GM18498 (cell line): ENCODE results near the gene PLXNB2.
"Not testable (repeated sequence)": the region's sequence is repeated elsewhere in the genome, so short reads cannot be mapped to it uniquely, and the experiment has no call there.

Experiments used
- ATAC-seq: cut with Tn5 transposase; IDR thresholded peaks from one replicate; pipeline ENCODE4 v1.9.1; 2021; ENCODE audit warnings: mild to moderate bottlenecking, moderate library complexity; ENCODE audit not compliant: unreplicated experiment

Gene PLXNB2

DNA sequence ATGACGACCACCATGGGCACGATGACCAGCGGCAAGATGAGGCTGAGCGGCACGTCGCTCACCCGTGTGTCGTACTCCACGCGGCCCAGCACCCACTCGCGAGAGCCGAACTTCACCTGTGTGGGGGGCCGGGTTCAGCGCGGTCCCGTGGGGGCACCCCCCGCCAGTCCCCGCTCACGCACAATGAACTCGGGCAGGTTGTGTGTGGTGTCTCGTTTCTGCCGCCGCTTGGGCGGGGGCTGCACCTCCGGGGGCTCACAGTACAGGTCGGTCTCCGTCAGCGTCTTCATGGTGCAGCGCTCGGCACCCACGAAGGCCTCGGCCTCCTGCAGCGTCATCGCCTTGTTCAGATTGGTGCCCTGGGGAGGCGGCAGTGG, 26.1 kb downstream of the PLXNB2 start:
- ATAC-seq: no peak

DNA sequence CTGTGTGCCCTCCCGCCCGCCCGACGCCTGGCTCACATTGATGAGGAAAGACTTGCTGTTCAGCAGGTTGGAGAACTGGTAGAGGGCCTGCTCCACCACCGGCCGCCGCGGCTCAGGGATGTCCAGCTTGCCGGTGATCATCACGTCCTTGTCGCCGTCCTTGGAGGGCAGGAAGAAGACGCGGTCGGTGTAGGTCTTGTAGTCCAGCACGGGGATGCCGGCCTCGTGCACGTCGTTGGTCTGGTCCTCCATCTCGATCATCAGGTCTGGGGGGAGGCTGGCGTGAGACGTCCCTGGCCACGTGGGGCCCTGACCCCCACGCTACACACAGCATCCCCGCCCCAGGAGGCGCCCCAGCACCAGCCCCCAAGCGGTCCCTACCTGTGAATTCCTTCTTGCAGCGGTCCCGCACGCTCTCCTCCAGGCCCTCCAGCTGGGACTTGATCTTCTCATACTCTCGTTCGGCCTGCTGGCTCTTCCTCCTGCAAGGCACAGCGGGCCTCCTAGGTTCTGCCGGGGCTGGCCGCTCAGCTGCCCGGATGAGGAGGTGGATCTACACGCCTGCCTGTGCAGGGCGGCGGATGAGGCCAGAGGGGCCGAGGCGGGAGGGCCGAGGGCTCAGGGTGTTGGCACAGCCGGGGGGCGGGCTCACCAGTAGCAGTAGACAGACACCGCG, 26.6 kb downstream of the PLXNB2 start:
- no peak for ATAC-seq

DNA sequence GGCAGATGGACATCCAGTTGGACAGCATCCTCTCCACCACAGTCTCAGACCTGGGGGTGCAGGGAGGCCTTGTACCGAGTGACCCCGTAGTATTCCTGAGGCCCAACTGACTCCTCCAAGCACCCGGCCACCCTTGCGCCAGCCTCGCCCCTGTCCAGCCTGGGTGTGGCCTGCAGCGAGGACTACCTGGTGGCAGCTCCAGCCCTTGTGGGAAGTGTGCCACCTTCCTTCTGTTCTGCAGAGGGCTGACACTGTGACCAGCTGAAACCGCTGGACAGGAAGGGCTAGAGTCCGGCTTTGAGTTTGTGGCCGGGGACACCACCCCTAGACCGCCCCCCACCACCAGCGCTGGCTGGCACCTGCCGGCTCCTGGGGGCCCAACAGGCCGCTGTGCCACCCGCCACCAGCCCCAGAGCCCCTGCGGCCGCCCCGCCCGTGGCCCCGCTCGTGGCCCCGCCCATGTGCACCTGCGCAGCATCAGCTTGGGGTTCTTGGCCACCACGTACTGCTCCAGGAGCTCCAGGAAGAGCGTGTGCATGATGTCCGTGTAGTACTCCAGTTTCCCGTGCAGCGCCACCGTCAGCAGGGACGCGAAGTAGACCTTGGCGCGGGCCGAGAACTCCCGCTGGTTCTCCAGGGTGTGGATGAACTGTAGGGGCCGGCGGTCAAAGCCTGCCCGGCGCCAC, 27.3 kb downstream of the PLXNB2 start:
- no peak for ATAC-seq

DNA sequence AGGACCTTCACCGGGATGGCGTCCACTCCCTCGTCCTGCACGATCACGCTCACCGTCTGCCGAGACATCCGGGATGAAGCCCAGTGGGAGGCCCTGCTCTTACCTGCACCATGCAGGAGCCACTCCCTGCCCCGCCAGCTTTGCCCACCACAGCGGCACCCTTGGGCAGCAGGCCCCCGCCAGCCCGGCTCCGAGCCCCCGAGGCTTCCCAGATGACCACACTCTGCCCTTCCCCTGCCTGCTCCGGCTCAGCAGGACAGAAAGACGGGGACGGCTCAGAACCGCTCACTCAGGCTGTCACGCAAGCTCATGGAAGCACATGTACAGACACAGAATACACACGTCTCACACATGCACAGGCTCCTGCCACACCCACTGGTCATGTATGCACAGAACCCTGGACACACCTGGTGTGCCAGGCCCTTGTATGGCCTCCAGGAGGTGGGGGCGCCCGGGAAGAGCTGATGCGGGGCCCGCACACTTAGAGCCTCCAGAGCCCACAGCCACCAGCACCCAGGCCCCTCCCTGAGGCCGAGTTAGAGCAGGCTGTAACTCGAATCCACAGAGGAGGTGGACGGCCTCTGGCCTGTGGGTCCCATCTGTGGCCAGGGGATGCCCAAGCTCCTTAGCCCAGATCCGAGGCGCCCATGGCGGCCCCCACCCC, 28.4 kb downstream of the PLXNB2 start:
- ATAC-seq: no peak

DNA sequence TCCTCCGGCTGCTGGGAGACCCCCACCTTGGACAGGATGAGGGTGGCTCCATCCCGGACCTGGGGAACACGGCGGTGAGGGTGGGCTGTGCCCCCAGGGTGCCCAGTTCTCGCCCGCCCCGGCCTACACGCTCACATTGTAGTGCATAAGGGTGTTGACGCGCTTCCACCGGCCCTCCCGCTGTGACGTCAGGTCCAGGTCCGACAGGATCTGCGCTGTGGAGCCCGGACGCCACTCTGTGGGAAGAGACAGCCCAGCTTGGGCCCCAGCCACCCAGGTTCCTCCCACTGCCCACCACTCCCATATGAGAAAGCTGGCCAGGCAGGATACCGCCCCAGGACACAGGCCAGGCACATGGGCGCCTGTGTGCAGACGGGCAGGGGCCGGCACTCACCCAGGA, 29.0 kb downstream of the PLXNB2 start:
- no peak for ATAC-seq

DNA sequence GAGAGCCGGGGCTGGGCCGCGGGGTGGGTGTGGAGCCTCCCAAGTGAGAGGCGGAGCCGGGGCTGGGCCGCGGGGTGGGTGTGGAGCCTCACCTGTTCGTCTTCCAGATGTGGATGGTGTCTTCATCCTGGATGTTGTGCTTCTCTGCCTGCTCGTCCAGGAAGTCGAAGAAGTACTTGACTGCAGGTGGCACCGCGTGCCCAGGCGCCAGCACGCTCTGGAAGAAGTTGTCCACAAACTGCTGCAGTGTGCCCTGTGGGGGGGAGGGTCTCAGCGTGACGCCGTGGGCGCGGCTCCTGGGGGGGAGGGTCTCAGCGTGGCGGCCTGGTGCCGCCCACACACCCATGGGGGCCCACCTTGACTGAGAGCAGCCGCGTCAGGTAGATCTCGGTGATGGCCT, 29.7 kb downstream of the PLXNB2 start:
- ATAC-seq: no peak

DNA sequence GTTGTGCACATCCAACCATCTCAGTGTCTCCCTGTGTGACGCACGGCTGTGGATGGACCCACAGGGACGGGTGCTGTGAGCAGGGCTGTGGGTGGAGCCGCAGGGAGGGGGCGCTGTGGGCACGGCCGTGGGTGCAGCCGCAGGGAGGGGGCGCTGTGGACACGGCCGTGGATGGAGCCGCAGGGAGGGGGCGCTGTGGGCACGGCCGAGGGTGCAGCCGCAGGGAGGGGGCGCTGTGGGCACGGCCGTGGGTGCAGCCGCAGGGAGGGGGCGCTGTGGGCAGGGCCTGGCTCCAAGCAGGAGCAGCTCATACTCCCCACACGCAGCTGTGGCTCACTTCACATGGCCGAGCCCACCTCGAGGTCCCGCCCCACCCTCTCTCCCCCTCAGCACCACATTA, 31.3 kb downstream of the PLXNB2 start:
- peak; percentile 53 for ATAC-seq

DNA sequence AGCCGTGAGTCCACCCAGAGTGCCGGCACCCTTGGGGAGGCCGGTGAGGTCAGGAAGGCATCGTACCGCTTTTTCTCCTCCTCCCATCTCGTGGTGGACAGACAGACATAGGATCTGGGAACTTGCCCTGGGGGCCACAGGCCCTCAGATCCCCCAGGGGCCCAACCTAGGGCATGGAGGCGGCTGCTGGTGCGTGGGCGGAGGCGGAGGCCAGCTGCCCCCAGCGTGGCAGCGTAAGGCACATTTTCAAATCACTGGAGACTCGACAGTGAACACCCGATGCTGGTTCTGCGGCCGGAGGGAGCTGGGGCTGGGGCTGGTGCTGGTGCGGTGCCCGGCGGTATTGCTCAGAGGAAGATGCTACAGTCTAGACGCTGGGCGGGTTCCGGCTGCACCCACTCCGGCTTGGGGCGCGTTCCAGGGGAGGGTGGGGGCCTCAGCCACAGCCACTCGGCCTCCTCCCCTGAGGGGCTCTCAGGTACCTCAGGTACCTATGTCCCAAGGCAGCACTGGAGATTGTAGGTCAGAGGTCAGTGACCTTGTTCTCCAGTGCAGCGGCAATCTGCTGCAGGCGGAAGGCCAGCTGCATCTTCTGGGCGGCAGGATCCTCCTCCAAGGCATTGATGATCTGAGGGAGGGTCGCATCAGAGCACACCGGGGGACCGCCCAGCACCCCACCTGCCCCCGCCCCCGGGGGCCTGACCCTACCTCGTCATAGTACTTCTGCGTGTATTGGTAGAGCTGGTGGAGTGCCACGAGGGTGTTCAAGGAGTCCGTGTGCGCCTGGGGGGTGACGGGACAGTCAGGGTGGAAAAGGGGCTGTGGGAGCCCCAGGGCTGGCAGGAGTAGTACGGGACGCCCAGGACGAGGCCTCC, 32.0 kb downstream of the PLXNB2 start:
- ATAC-seq: no peak

DNA sequence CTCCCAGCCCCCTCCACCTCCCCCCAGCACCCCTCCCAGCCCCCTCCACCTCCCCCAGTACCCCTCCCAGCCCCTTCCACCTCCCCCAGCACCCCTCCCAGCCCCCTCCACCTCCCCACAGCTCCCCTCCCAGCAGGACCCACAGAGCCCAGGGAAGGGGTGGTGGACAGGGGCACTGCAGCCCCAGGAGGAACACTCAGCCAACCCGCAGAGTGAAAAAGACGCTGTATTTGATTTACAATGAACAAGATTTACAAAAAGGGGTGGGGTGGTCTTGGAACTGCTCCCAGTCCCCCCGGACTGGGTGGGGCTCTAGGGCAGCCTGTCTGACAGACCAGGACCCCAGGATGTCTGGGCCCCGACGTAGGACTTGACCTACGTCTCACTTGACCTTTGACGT, 32.7 kb downstream of the PLXNB2 start:
- no peak for ATAC-seq

DNA sequence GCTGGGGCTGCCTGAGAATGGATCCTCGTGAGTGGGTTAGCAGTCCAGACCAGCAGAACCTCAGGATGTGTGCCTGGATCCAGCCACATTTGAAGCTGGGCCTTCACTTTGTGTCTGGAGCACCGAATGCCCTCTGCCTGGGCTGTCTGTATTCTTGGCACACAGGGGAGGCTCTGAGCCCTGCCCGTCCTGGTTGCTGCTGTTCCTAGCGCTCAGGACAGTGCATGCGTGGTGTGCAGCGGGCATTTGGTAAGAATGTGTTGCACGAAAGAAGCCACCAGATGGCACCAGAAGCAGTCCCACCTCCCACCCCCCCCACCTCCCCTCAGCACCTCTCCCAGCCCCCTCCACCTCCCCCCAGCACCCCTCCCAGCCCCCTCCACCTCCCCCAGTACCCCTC, 33.1 kb downstream of the PLXNB2 start:
- no peak for ATAC-seq

DNA sequence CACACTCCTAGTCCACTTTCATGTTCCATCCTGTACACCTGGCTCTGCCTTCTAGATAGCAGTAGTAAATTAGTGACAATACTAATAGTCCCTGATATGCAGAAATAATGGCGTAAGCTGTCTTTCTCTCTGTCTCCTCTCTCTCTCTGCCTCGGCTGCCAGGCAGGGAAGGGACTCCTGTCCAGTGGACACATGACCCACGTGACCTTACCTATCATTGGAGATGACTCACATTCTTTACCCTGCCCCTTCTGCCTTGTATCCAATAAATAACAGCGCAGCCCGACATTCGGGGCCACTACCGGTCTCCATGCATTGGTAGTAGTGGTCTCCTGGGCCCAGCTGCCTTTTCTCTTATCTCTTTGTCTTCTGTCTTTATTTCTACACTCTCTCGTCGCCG, 33.7 kb downstream of the PLXNB2 start:
- ATAC-seq: not testable (repeated sequence)

DNA sequence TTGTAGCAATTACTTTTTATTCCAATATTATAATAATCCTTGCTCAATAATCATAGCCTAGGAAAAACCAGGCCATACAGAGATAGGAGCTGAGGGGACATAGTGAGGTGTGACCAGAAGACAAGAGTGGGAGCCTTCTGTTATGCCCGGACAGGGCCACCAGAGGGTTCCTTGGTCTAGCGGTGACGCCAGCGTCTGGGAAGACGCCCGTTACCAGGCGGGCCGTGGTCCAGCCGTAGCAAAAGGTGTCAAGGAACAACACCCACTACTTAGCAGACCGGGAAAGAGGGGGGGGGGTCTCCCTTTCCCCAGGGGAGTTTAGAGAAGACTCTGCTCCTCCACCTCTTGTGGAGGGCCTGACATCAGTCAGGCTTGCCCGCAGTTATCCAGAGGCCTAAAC, 34.1 kb downstream of the PLXNB2 start:
- not testable (repeated sequence) for ATAC-seq

DNA sequence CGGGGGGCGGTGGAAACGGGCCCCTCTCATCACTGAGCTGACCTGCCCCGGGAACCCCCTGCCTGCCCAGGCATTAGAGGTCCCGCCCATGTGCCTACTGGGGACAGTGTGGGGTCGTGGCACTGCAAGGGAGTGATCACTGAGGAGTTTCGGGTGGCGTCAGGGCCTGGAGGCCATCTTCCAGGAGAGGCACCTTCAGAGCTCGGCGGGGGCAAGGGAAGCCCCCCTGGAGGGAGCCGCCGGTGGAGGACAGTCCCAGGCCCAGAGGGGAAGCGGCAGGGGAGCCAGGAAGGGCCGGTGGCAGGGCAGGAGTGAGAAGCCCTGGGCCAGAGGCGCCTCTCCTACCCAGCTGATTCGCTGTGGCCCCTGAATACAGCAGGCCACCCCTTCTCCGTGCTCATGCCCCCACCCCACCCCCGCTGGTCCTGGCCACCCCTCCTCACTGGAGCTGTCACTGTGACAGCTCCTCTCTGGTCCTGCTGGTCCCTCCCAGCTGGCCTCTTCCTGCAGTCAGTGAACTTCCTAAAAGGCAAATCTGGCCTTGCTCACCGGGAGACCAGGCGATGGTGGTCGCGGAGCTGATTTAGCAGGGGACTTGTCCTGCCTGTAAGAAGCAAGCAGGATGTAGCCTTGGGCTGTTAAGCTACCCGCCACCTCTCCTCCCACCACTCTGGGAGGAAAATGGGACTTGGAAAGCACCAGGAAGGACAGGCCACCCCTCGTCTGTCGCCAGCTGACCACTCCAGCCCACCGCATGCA, 35.2 kb downstream of the PLXNB2 start:
- ATAC-seq: no peak

DNA sequence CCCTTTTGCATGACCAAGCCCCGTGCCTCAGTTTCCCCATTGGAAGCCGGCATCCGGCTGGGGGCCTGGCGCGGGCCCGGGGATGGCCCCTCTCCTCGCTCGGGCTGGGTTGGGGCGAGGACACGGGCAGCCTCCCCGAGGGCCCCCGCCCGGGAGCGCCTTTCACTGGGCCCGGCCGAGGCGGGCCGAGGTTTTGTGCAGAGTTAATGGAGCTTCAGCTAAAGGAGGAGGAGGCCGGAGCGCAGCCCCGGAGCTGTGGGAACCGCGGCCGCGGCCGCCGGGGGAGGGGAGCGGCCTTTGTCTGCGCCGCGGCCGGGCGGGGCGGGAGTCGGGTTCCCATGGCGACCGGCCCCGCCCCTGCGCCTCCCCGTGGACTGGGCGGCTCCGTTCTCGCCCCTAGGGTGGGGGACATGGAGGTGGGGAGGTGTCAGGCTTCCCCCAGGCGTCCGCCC, 35.9 kb downstream of the PLXNB2 start:
- ATAC-seq: no peak

DNA sequence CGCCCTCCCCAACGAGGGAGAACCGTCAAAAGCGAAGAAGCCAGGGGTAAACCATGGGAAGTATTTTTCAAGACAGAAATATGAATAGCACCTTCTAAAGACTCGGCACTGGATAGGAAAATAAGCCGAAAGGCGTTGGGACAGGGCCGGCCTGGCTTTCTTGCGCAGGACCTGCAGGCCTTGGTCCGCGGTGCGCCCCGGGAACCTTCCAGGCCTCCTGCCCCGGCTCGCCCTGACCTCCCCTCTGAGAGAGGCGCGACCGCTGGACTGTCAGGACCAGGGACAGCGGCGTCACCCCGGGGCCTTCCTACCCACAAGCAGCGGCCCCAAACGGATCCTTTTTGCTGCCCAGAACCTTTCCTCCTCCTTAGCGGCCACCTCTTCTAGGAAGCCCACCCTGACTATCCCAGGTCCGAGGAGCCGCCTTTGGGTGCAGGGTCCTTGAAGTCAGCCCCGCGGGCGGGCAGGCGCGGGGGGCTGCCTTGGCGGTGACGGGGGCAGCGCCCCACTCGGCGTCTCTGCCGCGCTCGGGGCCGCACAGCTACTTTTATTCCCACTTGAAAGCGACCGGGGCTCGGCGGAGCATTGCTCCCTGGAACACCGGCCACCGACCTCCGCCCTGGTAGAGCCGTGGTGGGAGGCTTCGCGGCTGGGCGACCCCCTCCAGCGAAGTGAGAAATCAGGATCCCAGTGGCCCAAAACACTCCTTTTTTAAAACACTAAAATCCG, 36.6 kb downstream of the PLXNB2 start:
- no peak for ATAC-seq

DNA sequence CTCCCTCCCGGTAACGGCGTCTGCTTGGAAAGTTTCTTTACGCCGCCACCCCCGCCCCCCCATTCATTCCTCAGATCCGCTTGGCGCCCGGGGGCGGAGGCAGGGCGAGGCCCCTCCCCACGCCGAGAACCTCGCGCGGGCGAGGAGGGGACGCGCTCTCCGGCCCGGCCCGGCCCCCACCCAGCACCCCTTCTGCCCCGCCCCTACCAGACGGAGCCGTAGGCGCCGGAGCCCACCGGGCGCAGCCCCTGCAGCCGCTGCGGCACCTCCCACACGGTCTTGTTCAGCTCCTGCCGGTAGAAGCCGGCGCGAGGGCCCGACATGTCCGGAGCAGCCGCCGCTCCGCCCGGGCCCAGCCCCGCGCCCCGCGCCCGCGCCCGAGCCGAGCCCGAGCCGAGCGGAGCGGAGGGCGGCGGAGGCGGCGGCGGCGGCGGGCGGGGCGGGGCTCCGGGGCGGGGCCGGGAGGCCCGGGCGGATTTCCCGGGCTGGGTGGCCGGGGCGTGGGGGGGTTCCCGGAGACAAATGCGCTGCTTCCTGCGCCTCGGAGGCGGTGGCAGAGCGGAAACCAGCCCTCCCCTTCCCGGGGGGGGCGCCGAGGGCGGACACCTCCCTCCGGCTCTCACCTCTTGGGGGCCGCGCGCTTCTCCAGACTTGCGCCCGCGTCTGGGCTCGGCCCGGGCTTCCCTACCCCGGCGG, 37.3 kb downstream of the PLXNB2 start, which contains the start of gene MAPK11:
Gene MAPK11 (minus strand): TSS at position 411 of the 696 bp plus-strand sequence. CDS start 88 bp downstream, at position 323.
- ATAC-seq: peak; percentile 47

DNA sequence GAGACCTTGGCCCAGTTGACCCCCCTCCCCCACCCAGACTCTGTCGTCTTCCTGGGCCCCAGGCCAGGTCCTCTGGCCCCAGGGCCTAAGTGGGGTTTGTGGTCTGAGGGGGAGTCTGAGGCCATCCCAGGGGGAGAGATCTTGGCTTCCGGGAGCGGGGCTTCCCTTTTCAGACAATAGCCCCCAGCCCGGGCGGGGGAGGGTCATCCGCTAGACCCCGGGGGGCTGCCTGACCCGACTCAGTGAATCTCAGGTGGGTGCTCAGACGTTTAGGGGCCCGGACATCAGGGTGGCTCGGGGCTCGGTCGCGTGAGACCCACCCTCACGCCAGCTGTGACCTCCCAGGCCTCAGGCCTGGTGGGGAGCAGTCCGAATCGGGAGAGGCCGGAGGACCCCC, 37.9 kb downstream of the PLXNB2 start:
- peak; percentile 5 for ATAC-seq

DNA sequence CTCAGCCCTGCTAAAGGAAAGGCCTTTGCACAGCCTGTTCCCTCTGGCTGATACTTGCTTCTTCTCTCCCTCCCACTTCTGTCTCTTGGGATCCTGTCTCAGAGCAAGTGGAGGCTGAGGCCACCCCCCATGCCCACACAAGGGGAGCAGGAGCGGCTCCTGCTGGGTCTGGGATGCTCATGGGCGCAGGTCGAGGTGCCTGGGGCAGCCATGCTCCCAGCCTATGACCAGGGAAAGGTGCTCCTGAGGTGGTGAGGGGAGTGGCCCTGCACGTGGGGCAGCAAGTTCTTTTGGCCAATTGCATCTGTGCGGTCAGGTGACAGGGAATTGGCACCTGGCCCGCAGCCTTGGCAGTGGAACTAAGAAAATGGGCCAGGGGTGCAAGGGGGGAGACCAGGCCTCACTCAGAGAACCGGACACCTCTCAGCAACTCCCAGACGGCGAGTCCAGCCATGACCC, 38.8 kb downstream of the PLXNB2 start:
- no peak for ATAC-seq
